Stimulated activated CD8-positive, alpha-beta memory T cell treated with anti-CD3 and anti-CD28 coated beads, Interleukin-12 subunit alpha, Interleukin-12 subunit beta, amount 100 ng/mL, for 24 hours (primary cell): ENCODE data around the gene TCEANC2.
"Not testable (repeated sequence)": the region's sequence is repeated elsewhere in the genome, so short reads cannot be mapped to it uniquely, and the experiment has no call there.

Experiments used
- DNase-seq: peaks from one replicate; pipeline ENCODE4 v3.0.0-alpha.2; 2020; ENCODE audit errors: extremely low read depth

TCEANC2 gene

DNA sequence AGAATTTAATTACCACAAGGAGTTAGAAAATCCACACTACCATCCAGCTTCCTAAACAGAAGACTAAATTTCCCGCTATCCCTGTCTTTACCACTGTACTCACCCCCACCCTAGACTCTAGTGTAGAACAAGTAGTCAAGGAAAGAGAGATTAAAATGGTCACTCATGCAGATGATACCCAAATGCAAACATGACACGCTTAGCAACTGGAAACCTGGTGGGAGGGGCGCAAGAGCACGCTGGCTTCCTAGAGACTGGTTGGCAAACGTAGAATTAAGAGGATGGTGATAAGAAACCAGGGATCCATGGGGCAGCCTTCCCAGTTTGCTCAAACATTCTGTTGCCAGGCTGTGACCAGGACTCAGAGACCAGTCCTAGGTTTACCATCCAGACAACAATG is 25.6 kb upstream of the TCEANC2 start:
- DNase-seq = no peak

DNA sequence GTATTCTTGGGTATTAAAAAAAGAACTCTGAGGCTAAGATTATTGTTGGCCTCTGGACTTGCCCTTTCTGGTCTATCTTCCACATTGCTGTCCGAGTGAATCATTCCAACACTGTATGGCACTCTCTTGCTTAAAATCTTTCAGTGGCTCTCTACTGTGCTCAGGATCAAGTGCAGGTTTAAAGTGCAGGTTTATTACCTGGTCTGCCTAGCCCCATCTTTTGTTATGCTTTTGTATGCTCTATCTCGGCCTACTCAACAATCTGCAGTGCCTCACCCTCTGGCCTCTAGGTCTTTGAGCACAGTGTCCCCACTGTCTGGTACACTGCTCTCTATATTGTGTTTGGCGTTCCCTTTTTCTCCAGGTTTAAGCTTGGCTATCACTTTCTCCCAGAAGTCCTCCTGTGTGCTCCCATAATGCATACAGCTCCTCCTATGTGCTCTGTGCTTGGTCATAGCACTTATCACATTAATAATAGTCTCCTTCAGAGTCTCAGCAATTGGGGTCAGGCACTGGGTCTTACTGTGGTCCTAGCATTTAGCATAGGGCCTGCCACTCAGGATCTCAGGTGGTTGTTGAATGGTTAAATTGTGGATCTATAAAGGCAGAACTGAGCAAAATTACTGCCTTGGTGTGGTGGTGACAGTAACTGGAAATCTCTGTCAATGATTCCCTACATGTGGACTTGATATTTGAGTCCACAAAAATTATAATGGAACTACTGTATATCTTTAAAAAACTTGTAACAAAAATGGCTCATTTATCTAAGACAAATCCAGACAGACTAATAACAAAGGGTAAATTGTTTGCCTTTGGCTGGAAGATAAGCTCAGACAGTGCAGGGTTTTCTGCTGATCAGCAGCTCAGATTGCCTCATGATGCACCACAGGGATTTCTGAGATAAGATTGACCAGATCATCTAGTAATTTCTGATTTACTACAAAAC is 24.8 kb upstream of the TCEANC2 start:
- no peak for DNase-seq

DNA sequence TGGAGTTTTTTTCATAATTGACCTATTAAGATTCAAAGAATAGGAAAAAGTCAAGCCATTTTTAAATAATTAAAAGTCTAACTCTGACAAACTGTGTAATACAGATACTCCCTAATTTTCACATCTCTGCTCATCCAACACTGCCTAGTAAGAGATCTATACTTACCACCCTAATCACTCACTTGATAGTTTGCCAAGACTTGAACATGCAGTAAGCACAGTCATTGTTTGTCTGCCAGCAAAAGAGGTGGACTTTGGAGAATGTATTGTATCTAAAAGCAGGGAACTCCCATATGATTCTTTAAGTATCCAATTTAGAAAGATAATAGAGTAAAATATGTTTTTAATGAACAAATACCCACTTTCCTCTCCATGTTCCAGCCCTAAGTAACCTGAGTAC is 15.9 kb upstream of the TCEANC2 start:
- DNase-seq = no peak

DNA sequence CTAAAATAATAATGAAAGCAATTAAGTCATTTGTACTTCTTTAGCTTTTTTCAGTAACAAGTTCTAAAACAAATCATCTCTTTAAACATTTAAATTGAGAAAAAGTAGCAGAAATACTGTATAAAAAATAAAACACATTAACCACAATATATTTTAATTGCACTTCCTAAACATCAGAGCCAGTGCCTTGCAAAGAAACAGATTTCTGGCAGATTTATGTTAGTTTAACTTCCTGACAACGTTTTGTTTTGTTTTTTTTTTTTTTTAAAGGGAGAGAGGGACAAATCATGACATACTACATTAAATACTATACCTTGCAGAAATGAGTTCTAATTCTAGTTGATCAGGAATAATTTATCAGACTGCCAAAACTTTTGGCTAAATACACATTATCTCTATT is 11.6 kb upstream of the TCEANC2 start:
- no peak for DNase-seq

DNA sequence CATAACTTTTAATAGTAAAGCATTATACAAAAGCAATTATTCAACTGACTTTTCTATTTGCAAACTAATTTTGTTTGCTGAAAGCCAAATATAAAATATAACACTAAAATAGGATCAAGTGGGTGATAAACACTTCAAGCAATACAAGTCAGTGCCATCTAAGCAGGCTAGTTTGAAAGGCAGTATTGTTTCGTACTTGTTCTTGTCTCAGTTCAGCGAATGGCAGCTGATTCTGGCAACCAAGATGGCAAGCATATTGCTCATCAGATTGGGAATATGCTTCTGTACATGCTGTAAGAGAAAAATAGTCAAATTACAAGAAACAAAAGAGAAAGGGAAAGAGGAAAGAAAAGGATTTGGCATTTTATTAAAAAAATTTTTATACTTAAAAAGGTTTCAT is 7.9 kb upstream of the TCEANC2 start:
- no peak for DNase-seq

DNA sequence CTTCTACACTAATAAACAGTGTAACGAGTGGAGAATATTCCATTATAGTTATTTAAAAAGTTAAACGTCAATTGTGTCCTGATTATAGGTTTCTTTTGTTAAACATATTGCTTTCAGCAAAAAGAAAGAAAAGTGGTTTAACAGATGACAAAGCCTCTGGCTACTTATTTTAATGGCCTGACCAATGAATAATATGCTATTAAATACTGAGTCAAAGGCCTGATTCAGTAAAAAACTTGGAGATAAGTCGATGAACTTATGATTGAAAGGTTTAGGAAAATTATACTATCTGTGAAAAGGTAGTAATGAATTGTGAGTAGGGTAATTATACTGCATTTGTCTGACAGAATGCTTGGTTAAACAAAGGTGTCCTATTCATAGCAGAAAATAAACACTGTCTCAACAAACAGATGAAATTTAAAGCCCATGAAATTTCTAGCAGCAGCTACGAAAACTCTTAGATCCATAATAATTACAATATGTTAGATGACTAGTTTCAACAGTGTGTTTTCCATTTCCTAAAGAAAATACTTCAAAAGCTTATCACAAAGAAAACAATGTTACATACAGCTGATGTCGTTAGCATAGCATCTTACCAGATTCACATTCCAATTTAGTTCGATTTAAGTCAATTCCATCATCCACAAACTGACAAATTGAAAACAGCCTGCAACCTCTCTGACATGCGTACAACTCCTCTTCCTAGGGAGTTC is 6.6 kb upstream of the TCEANC2 start:
- no peak for DNase-seq

DNA sequence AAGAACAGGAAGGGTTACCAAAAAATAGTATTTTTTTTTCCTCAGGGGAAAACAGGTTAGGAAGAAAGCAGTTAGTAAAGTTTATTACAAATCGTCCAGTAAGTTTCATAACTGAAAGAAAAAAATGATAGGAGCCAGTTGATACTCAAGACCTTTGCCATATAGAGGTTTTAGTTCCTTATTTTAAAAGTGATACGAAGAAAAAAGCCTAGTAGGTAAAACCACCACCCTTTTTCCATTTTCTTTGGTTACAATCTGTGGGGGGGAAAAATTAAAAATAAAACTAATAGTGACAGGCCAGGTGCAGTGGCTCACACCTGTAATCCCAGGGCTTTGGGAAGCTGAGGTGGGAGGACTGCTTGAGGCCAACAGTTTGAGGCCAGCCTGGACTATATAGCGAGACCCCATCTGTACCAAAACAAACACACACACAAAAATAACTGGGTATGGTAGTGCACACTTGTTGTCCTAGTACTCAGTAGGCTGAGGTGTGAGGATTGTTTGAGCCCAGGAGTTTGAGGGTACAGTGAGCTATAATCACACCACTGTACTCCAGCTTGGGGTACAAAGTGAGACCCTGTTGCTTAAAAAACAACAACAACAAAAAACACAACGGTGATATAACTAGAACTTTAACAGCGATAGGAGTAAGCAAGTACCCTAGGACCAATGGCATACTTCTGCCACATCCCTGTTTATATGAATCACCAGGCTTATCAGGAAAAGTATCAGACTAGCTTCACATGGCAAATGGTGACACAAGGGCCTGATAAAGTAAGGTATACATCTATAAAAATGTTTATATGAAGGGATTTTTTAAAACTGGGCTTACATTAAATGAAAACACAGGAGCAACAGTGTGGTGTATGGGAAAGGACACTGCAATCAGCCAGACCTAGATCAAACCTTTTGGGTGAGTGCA is 5.8 kb upstream of the TCEANC2 start:
- DNase-seq = no peak

DNA sequence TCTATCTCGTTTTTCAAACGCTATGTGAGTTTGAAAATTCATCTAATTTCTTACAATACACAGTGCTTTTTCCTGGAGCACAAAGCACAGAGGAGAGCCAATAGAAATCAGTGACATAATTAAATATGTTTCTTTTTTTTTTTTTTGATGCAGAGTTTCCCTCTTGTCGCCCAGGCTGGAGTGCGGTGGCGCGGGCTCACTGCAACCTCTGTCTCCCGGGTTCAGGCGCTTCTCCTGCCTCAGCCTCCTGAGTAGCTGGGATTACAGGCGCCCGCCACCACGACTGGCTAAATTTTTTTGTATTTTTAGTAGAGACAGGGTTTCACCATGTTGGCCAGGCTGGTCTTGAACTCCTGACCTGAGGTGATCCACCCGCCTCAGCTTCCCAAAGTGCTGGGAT is 3.0 kb upstream of the TCEANC2 start:
- DNase-seq = not testable (repeated sequence)

DNA sequence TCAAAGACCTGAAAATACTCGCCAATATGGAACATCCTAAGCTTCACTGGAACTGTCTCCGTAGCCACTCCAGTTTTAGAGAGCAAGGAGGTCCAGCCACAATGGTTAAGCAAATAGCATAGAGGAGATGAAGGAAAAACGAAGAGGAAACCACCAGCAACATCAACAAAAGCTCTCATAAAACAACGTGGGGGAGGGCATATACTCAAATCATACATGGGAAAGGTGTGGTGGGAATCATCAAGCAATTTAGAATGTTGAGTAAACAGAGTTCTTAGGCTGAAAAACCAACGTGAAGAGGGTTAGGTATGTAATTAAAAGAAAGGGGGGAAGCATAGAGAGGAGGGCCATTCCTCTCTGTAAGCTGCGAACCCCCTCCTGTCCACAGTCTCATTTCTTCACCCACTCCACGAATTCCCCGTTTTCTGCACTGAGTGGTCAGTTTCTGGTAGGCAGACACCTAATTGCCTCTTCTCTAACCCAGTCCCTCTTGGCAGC is 1.4 kb upstream of the TCEANC2 start:
- no peak for DNase-seq

DNA sequence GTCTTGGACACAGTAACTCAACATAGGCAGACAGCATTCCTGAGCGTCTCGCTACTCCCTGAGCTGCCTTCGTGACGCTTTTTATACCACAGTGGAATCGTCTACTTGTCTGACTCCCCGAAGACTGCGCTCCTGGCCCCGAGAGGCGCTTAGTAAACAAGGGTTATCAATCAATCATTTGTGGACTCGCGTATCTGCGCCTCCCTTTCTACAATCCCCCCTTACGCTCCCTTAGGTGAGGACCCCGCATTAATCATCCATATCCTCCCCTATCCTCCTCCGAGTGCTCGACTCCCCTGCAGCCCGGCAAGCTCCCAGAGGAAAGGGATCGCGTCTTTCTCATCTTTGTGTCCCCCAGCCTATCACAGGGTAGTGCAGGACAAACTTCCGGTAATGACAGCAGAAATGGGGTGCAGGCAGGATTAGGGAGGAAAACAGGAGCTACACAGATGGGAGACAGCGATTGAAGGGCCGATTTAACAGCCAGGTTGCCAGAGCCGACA is 926 bp upstream of the TCEANC2 start:
- no peak for DNase-seq

DNA sequence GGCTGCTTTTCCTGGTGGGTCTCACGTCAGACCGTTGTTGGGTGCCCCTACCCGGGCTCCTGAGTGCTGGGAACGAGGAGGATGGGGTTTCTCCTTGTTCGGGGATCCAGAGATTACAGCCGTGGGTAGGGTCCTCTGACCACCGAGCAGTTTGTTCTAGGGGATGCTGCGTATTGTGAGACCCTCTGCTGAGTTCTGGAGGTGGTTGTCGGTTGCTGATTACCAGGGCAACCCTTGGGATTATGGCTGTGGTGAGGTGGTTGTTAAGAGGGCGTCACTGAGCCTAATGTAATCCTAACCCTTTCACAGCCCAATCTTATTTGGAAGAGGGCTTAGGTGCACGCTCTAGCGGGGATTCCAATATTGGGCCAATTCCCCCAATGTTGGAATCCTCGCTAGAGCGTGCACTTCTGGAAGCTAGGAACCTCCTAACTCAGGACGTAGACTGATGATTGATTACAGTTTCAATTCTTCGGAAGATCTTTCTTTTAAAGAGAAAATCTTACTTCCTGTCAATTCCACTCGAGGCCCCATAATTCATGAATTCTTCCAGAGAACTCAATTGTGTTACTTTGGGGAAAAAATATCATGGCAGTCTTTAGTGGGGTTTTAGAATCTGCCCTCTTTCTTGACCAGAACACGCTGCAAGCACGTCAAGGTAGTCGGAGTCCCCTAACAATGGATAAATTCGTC is 483 bp downstream of the TCEANC2 start:
- DNase-seq = no peak

DNA sequence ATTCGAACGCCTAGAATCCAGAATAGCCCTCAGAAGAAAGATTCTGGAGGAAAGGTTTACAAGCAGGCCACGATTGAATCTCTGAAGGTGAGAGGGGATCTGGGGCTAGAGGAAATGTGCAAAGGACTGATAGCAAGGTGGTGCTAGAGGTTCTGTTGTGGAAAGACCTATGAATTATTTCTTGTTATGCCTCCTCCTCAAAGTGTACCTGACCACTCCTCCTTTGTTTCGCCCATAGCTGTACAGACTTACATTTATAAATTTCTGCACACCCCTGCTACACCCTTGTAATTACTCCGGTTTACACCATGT is 986 bp downstream of the TCEANC2 start:
- no peak for DNase-seq

DNA sequence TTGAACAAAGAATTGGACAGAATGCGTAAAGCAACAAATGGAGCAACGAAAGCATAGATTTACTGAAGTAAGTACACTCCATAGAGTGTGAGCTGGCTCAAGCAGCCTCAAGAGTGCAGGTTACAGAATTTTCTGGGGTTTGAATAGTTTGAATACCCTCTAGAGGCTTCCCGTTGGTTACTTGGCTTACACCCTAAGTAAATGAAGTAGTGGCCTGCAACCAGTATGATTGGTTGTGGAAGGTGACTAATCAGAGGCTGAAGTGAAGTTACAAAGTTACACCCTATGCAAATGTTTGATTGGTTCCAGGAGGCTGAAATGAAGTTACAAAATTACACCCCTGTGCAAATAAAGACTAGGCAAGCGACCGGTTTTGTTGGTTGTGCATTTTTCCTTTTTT is 10.9 kb downstream of the TCEANC2 start:
- no peak for DNase-seq

DNA sequence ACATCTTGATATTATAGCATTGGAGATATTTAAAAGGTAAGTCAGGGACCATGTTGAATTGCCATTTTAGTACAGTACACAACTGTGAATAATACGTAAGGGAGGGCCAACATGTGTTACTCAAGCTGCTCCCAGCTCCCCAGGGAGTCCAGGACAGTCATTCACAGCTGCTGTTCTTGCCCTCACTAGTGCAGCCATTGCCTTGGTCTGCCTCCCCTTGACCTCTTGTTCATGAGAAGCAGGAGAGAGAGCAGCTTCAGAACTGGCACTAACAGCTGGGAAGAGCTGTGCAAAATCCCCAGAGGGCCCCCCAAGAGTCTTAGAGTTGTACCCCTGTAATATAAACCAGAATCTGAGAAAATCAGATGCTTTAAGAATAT is 16.4 kb downstream of the TCEANC2 start:
- no peak for DNase-seq

DNA sequence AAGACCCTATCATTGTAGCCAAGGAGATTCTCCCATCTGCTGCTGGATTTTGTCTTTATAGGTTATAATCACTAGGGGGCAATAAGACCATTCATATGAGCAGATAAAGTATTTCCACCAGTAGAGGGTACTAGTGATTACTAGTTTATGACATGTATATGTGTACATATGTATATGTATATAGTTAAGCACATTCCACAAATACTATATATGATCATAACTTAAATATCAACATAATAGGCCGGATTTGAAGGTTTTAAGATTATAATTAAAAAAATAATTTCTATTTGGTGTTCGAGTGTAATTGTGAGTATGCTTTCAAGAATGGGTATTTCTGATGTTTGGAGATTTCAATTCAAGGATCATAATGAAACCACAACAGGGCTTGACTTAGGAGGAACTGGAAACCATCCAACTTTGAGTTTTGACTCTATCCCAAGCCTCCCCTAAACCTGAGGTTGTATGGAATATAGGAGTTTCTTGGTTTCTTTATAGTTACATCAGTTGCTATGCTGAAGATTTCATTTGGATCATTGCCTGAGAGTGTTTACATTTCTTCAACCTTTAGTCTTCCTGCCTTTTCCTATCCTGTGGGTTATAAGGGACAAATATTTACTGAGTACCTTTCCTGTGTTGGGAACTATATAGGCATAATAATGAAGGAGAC is 16.9 kb downstream of the TCEANC2 start:
- DNase-seq = no peak

DNA sequence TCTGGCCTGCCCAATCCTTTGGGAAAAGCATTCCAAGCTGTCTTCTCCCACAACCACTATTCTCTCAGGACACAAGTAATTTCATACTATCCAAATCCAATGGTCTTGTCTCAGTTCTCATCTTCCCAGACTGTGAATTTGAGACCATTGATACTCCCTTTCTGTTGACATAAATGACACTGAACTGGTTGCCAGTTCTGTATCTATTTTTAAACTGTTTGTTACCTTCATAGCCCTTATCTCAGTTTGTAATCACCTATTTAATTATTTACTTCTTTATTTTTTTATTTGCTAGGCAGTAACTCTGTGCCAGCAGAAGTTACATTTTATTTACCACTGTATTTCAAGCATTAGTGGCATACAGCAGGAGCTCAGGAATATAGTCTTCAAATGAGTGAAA is 24.0 kb downstream of the TCEANC2 start:
- no peak for DNase-seq

DNA sequence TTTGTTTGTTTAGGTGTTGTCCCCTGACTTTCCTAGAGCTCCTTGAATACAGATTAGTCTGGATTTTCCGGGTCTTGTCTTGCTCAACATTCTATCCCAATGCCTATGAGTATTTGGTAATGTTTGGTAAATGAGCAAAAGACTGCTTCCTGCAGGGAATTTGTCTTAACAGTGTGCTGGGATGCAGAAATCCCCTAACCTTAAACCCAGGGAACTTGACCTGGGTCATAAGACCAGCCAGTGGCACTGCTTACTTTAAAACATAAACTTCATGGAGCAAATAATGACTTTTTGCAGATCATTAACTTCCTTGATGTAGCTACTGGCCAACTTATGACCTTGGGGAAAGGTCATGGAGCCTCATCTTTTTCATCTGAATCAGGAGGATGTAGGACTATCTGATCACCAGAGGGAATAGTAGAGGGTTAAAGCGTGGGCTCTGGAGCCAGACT is 27.2 kb downstream of the TCEANC2 start:
- DNase-seq = no peak

DNA sequence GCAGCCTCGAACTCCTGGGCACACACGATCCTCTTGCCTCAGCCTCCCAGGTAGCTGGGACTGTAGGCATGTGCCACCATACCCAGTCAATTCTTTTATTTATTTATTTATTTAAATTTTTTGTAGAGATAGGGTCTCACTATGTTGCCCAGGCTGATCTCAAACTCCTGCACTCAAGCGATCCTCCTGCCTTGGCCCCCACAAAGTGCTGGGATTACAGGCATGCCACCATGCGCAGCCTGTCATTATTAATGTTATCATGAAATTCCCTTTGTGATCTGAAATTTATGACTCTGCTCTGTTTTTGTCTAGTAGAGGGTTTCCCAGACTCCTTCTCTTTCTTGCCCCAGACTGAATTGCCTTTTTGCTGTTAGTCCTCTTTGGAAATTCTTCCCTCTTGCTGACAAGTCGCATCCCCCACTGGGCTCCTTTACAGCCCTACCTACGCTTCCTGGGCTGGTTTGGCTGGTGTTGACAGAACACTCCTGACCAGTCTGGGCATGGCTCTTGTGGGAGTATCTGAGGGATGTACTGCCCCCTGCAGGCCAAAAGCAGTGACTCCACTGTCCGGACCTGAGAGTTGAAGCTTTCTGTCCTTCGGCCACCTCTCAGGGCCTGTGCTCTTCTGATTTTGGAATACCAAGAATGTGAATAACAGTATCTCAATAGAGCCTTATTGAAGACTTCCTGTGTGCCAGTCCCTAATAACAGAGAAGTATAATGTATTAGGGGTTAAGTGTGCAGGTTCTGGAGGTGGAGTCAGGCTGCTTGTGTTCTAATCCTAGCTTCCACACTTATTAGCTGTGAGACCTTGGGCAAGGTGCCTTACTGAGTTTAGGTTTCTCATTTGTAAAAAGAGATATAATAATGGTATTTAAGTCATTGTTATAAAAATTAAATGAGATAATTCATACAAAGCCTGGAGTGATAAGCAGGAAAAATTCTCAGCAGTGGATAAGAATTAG is 28.2 kb downstream of the TCEANC2 start:
- DNase-seq = peak; percentile 11

DNA sequence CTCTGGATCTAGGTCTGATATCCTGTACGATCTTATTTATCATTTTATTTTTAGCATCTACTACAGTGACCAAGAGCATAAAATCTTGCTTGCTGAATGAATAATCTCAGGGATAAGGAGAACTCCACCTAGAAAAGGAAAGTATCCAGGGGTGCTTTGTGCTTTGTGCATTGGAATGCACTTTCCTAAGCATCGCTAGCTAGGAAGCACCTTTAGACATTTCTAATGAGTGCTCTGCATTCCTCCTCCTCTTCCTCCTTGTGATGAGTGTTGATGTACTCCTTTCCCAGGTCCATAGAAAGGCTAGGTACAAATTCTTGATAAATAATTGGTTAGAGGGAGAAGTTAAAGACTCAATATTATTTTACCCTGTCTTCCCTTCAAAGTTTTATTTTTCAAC is 31.4 kb downstream of the TCEANC2 start:
- no peak for DNase-seq

DNA sequence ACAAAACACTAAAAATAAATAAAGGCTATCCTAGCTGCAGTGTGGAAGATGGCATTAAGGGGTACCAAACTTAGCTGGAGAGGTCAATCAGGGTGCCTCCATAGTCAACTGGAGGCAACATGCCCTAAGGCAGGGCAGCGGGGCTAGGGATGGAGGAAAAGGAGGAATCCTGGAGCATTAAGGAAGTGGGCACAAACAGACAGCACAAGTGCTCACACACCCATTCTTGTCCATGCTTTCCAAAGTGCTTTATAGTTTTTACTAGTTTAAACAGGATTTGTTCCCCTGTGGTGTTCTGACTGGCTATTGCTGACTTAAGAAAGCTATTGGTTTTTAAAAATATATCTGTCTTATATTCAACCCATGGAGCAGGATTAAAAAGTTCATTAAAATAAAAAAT is 33.3 kb downstream of the TCEANC2 start:
- no peak for DNase-seq
